K562 (cell line): Measurements from ENCODE around the gene BCL2L1. TPM values are rescaled to one million over a fixed set of nuclear protein-coding genes. Genes with fewer than 3 reads are reported as not detected.
A peak's percentile ranks its signal among the peaks of the same experiment; 100 is the strongest.

ENCODE experiments used
- ATAC-seq: fragments of 200-7000 bp; cut with Tn5 transposase; 3 replicates; pipeline ENCODE4 v1.9.1; 2020; ENCODE audit warnings: moderate library complexity
- BruUV-seq: library from RNA; stranded (reverse); fragments of 400-500 nt; replicated peaks from 2 replicates; lab custom pipeline; 2021; lab: Mats Ljungman, UMichigan
- CTCF ChIA-PET: fragments of 300-600 bp; formaldehyde crosslinking; extraction: SDS; loops from one replicate; lab custom pipeline; 2021; ENCODE audit warnings: low intra/inter-chr PET ratio; lab: Yijun Ruan, JAX
- POLR2A ChIA-PET: fragments of 300-600, 350-650 bp; sonication (Branson Sonifier 250); formaldehyde crosslinking; extraction: SDS; loops from one replicate; lab custom pipeline; 2021; ENCODE audit warnings: antibody characterized with exemption, inconsistent platforms; lab: Yijun Ruan, JAX
- DNase-seq, 4 experiments: peaks; one replicate each; pipeline versions ENCODE4 v3.0.0 to v3.0.0-alpha.2; 2011 to 2018; ENCODE audit warnings: low spot score in 3 of 4, mixed read lengths in 3 of 4; ENCODE audit errors: extremely low read depth in 1 of 4
- FAIRE-seq: peaks from 2 replicates; lab custom pipeline; 2011; peaks lifted over from hg19 to GRCh38; lab: Jason Lieb, UNC
- H2AFZ ChIP-seq: 2 replicates; pipeline ENCODE4 v1.6.0; 2011; ENCODE audit warnings: low read depth, low read length, control low read depth, inconsistent platforms
- H3K27ac ChIP-seq: fragments of 200-600 bp; 3 replicates; pipeline ENCODE4 v1.8.0; 2011; ENCODE audit warnings: low read depth, mild to moderate bottlenecking, control low read depth, inconsistent platforms, low read length, moderate library complexity, mixed read lengths; ENCODE audit errors: extremely low read depth
- H3K27me3 ChIP-seq, 2 experiments: fragments of 300-600 bp in 1 of 2; 2 replicates in 1 of 2; 3 replicates in 1 of 2; pipeline versions ENCODE4 v1.6.0 to v1.8.0; 2011; ENCODE audit warnings: inconsistent platforms in 2 of 2, low read length in 2 of 2, mild to moderate bottlenecking in 1 of 2, mixed read lengths in 1 of 2, moderate library complexity in 1 of 2; ENCODE audit not compliant: control insufficient read depth in 2 of 2, insufficient read depth in 2 of 2
- H3K36me3 ChIP-seq: fragments of 300-600 bp; 3 replicates; pipeline ENCODE4 v1.8.0; 2011; ENCODE audit warnings: mild to moderate bottlenecking, low read length, inconsistent platforms; ENCODE audit not compliant: control insufficient read depth, insufficient read depth
- H3K4me1 ChIP-seq, 2 experiments: fragments of 200-600 bp in 1 of 2; replicated peaks in 1 of 2; 2 replicates in 1 of 2; 3 replicates in 1 of 2; pipeline versions ENCODE4 v1.5.1 to v1.8.0; 2011; ENCODE audit warnings: inconsistent platforms in 2 of 2, low read length in 2 of 2, mild to moderate bottlenecking in 1 of 2, mixed read lengths in 1 of 2, moderate library complexity in 1 of 2; ENCODE audit not compliant: control insufficient read depth in 2 of 2, insufficient read depth in 2 of 2
- H3K4me2 ChIP-seq: 2 replicates; pipeline ENCODE4 v1.6.1; 2011; ENCODE audit warnings: low read length, control low read depth, inconsistent platforms, mixed read lengths; ENCODE audit not compliant: insufficient read depth
- H3K4me3 ChIP-seq: fragments of 200-600 bp; sonication (generic), shearing (Covaris generic); 2 replicates; pipeline ENCODE4 v1.5.1; 2016; ENCODE audit warnings: control low read depth, inconsistent platforms
- H3K79me2 ChIP-seq: fragments of 200-600 bp; 3 replicates; pipeline ENCODE4 v1.8.0; 2011; ENCODE audit warnings: low read length, inconsistent platforms; ENCODE audit not compliant: control insufficient read depth, insufficient read depth
- H3K9ac ChIP-seq, 2 experiments: 2 replicates each; pipeline versions ENCODE4 v1.6.0 to v1.6.1; 2011; ENCODE audit warnings: low read depth in 2 of 2, low read length in 2 of 2, control low read depth in 1 of 2, inconsistent platforms in 1 of 2, mild to moderate bottlenecking in 1 of 2, mixed read lengths in 1 of 2; ENCODE audit not compliant: insufficient read depth in 1 of 2
- H3K9me1 ChIP-seq: one replicate; pipeline ENCODE4 v1.6.0; 2011; ENCODE audit warnings: inconsistent platforms, mild to moderate bottlenecking, low read length, moderate library complexity; ENCODE audit not compliant: control insufficient read depth, insufficient read depth
- H3K9me3 ChIP-seq: replicated peaks from 2 replicates; pipeline ENCODE4 v1.5.1; 2011; ENCODE audit warnings: low read depth, low read length, inconsistent platforms; ENCODE audit not compliant: control insufficient read depth, insufficient read depth
- H4K20me1 ChIP-seq: replicated peaks from 2 replicates; pipeline ENCODE4 v1.6.1; 2011; ENCODE audit warnings: low read length, inconsistent platforms, mixed read lengths; ENCODE audit not compliant: control insufficient read depth, insufficient read depth
- DDX20 ChIP-seq: fragments of 450-650 bp; IDR thresholded peaks from 2 replicates; pipeline ENCODE4 v1.6.1; 2016; ENCODE audit warnings: missing genetic modification characterization, low read depth, mild to moderate bottlenecking, missing compliant biosample characterization, moderate library complexity
- DMBX1 ChIP-seq: fragments of 250-450 bp; sonication (Bioruptor Pico); IDR thresholded peaks from 2 replicates; pipeline ENCODE4 v1.8.0; 2022; ENCODE audit warnings: inconsistent platforms, mild to moderate bottlenecking, moderate library complexity, borderline replicate concordance
- ELK3 ChIP-seq: fragments of 450-650 bp; formaldehyde crosslinking; IDR thresholded peaks from 2 replicates; pipeline ENCODE4 v1.4.0; 2020; ENCODE audit warnings: mild to moderate bottlenecking
- HMBOX1 ChIP-seq: sonication (generic); IDR thresholded peaks from 2 replicates; pipeline ENCODE4 v1.6.1; 2016
- MLX ChIP-seq, 2 experiments: fragments of 450-650 bp in 1 of 2; sonication (generic) in 1 of 2; formaldehyde crosslinking; conservative IDR thresholded peaks; 2 replicates each; pipeline versions ENCODE4 v1.4.0 to v1.8.1; 2020 to 2022; ENCODE audit warnings: mild to moderate bottlenecking in 1 of 2, missing genetic modification reagents in 1 of 2
- MTA3 ChIP-seq: fragments of 450-650 bp; formaldehyde crosslinking; IDR thresholded peaks from 2 replicates; pipeline ENCODE4 v1.6.1; 2017; ENCODE audit warnings: mild to moderate bottlenecking, borderline replicate concordance
- NCOA4 ChIP-seq: fragments of 450-650 bp; IDR thresholded peaks from 2 replicates; pipeline ENCODE4 v1.6.1; 2018; ENCODE audit warnings: mild to moderate bottlenecking; ENCODE audit not compliant: partially characterized antibody
- ZNF408 ChIP-seq: fragments of 250-450 bp; sonication (Bioruptor Pico); IDR thresholded peaks from 2 replicates; pipeline ENCODE4 v1.4.0; 2020; ENCODE audit warnings: low read depth, mild to moderate bottlenecking, moderate library complexity
- ZNF436 ChIP-seq: fragments of 250-450, 450-650 bp; sonication (Bioruptor Pico); formaldehyde crosslinking; IDR thresholded peaks from 2 replicates; pipeline ENCODE4 v1.7.0; 2020; ENCODE audit warnings: mild to moderate bottlenecking
- ZNF551 ChIP-seq: fragments of 250-450 bp; sonication (Bioruptor Pico); IDR thresholded peaks from 2 replicates; pipeline ENCODE4 v1.5.0; 2021; ENCODE audit warnings: mild to moderate bottlenecking, moderate library complexity
- WGBS: fragments of 100-300 bp; shearing (Covaris generic); methylation state at CpG from one replicate; pipeline ENCODE4 v1.1.6; 2016; ENCODE audit warnings: low coverage, mixed read lengths; ENCODE audit not compliant: insufficient coverage; ENCODE audit errors: missing lambda C conversion rate; 5-methylcytosine and 5-hydroxymethylcytosine counted together
- in situ Hi-C: fragments of 300-500 bp; cut with MboI; formaldehyde crosslinking; loops from 4 replicates; pipeline ENCODE4 v1.15.0; 2018; ENCODE audit warnings: inconsistent platforms, mixed read lengths
- intact Hi-C: fragments of 100-400 bp; cut with micrococcal nuclease; formaldehyde crosslinking; loops from 2 replicates; pipeline ENCODE4 v1.14.2; 2022
- polyA plus RNA-seq, 8 experiments: library from polyadenylated mRNA; depleted of rRNA in 4 of 8; stranded (reverse) in 5 of 8; unstranded in 3 of 8; fragments of >200 nt; fragmentation: Nextera tagmentation in 2 of 8; fragmentation: Illumina TruSeq in 1 of 8; extraction: Ambion mirVana in 2 of 8; extraction: Trizol in 1 of 8; gene quantifications; 2 replicates each; pipeline versions ENCODE4 v1.2.1 to v1.2.3, GENCODE V29; 2011 to 2014; ENCODE audit warnings: inconsistent platforms in 1 of 8, missing spikeins in 1 of 8
- total RNA-seq, 7 experiments: library from RNA; depleted of rRNA in 6 of 7; stranded (reverse); fragments of >200 nt in 6 of 7; fragmentation: Illumina TruSeq in 2 of 7; extraction: Trizol in 2 of 7; gene quantifications; 2 replicates each; pipeline versions ENCODE4 v1.2.1 to v1.2.3, GENCODE V29; 2011 to 2021; ENCODE audit warnings: low replicate concordance in 1 of 7
- TF ChIP-seq, protein P1 (sequence below): fragments of 450-650 bp; IDR thresholded peaks from 2 replicates; pipeline ENCODE4 v1.6.1; 2016; ENCODE audit warnings: borderline replicate concordance
- TF ChIP-seq, protein P2 (sequence below): fragments of 250-450 bp; sonication (Bioruptor Pico); IDR thresholded peaks from 2 replicates; pipeline ENCODE4 v1.5.0; 2021; ENCODE audit warnings: mild to moderate bottlenecking, borderline replicate concordance

Gene BCL2L1
- total and polyA plus RNA-seq, 9 of the 15 experiments (the other 6 are each of a cell fraction or from before 2014, with no cell fraction given), result 3.3 to 182 (median 120) TPM

DNA sequence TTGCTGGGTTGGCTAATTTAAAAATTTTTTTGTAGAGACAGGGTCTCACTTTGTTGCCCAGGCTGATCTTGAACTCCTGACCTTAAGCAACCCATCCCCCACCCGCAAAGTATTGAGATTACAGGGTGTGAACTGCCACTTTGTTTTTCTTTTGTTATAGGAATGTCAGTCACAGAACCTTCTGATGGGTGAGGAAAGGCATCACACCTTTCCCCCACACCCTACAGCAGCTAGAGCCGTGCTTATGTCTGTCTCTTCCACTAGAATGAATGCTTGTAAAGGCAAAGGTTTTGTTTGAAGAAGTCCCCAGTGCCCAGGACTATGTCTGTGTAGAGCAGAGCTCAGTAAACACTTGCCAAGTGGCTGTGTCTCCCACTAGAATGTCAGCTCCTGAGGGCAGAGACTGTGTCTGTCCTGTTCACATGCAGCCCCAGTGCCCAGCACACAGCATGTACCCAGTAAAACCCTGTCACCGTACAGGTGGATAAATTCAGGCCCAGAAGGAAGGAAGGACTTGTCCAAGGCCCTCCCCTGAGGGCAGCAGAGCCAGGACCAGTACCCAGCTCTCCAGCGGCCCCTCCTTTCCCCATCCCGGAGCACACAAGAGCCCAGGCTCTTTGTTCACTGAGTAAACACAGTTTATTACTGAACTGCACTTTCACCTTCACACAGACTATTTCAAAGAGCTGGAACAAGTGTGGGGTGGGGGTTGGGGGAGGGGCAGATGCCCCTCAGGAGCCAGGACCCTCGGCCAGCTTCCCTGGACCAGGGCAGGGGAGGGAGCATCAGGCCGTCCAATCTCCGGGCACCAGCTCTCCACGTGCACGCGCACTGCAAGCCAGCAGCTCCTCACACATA, 58.6 kb downstream of the BCL2L1 start:
- ATAC-seq (no peak), DNase-seq (peak in 1 of 4 experiments; percentile 38), FAIRE-seq (peak; percentile 68)
- Histone ChIP-seq H3K4me2 (no peak overlapping the region), H3K9ac (peak overlapping the region in 1 of 2 experiments; percentile 88; a peak in 2 of 4 replicates), H4K20me1 (no peaks in the 10 kb centered on the region), H3K79me2 (peaks cover 49% of the 10 kb centered on the region), H3K27me3 (no peaks in the 10 kb centered on the region), H3K9me3 (no peaks in the 10 kb centered on the region), H3K36me3 (peaks cover 53% of the 10 kb centered on the region), H3K4me1 (peaks cover 68 to 70% of the 10 kb centered on the region in 2 experiments), H2AFZ (no peak overlapping the region), H3K9me1 (no peaks in the 10 kb centered on the region), H3K4me3 (no peak overlapping the region), H3K27ac (peak overlapping the region; percentile 67)
- BruUV-seq, result no TSS peak
- 64% methylated on average over 9 of the region's 11 CpGs for WGBS
- ChIA-PET CTCF (no interaction called here), POLR2A (interaction anchor here (0.5 to 2.3 kb wide), 5 partner anchors 11 to 173 kb away, joined by 3 to 18 read pairs (median 4); no protein-coding TSS in a partner anchor)
- in situ Hi-C loops, result loop anchor here (10.0 kb wide), 1 partner anchor 61 kb away; the partner anchor contains the start of gene BCL2L1
- intact Hi-C loops, result no loop called here
- TF ChIP-seq ZNF551 (CRISPR knock-in tag) (no peak), ZNF408 (CRISPR knock-in tag) (no peak), DMBX1 (peak; percentile 28; the same call in 1 of the 2 replicates), NCOA4 (no peak), MTA3 (no peak), ELK3 (no peak), ZNF436 (no peak), HMBOX1 (no peak), MLX (CRISPR knock-in tag; conservative IDR thresholded peaks at IDR 0.05) (no peak), DDX20 (tag) (no peak)
- TF ChIP-seq, protein P1, sequence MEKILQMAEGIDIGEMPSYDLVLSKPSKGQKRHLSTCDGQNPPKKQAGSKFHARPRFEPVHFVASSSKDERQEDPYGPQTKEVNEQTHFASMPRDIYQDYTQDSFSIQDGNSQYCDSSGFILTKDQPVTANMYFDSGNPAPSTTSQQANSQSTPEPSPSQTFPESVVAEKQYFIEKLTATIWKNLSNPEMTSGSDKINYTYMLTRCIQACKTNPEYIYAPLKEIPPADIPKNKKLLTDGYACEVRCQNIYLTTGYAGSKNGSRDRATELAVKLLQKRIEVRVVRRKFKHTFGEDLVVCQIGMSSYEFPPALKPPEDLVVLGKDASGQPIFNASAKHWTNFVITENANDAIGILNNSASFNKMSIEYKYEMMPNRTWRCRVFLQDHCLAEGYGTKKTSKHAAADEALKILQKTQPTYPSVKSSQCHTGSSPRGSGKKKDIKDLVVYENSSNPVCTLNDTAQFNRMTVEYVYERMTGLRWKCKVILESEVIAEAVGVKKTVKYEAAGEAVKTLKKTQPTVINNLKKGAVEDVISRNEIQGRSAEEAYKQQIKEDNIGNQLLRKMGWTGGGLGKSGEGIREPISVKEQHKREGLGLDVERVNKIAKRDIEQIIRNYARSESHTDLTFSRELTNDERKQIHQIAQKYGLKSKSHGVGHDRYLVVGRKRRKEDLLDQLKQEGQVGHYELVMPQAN, result no peak
- TF ChIP-seq, protein P2, sequence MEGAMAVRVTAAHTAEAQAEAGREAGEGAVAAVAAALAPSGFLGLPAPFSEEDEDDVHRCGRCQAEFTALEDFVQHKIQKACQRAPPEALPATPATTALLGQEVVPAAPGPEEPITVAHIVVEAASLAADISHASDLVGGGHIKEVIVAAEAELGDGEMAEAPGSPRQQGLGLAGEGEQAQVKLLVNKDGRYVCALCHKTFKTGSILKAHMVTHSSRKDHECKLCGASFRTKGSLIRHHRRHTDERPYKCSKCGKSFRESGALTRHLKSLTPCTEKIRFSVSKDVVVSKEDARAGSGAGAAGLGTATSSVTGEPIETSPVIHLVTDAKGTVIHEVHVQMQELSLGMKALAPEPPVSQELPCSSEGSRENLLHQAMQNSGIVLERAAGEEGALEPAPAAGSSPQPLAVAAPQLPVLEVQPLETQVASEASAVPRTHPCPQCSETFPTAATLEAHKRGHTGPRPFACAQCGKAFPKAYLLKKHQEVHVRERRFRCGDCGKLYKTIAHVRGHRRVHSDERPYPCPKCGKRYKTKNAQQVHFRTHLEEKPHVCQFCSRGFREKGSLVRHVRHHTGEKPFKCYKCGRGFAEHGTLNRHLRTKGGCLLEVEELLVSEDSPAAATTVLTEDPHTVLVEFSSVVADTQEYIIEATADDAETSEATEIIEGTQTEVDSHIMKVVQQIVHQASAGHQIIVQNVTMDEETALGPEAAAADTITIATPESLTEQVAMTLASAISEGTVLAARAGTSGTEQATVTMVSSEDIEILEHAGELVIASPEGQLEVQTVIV (CRISPR knock-in tag), result no peak
